ENCODE data around the gene EFCAB12. TPM values are rescaled to one million over a fixed set of nuclear protein-coding genes. Genes with fewer than 3 reads are reported as not detected.

Gene EFCAB12
- total RNA-seq, 1 donor from 2014 or later: 0.14 TPM

DNA sequence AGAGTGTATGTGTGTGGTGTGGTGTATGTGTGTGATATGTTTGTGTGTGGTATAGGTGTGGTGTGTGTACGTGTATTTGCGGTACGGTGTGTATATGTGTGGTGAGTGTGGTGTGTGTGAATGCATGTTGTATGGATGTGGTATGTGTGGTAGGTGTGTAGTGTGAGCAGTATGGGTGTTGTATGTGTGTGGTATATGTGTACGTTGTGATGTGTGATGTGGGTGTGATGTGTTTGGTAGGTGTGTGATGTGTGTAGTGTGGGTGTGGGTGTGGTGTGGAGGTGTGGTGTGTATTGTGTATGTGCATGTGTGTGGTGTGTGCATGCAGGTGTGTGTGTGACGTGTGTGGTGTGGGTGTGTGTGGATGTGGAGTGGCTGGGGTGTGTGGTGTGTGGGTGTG, 58.7 kb downstream of the EFCAB12 start:
- Histone ChIP-seq H3K9me3 (ENCODE audit: insufficient read depth, low read depth, low read length) (no peaks in the 10 kb centered on the region), H3K27ac (ENCODE audit: low read depth, low read length) (no peak overlapping the region), H2AFZ (ENCODE audit: low read depth, low read length) (no peak overlapping the region), H3K27me3 (ENCODE audit: insufficient read depth, low read length) (peaks cover 7% of the 10 kb centered on the region), H3K79me2 (ENCODE audit: insufficient read depth, low read length) (no peaks in the 10 kb centered on the region), H3K36me3 (ENCODE audit: insufficient read depth, low read length) (no peaks in the 10 kb centered on the region), H3K9ac (ENCODE audit: low read length) (no peak overlapping the region), H4K20me1 (ENCODE audit: insufficient read depth, low read length) (peaks cover 6% of the 10 kb centered on the region), H3K4me3 (ENCODE audit: insufficient read depth, low read depth, low read length) (no peak overlapping the region), H3K4me1 (ENCODE audit: insufficient read depth, low read length) (no peaks in the 10 kb centered on the region), H3K4me2 (ENCODE audit: low read length) (no peak overlapping the region)
- FAIRE-seq (no peak), DNase-seq (ENCODE audit: low read depth) (no peak)
- Mint-ChIP-seq H3K27ac (ENCODE audit: unreplicated experiment) (no peak overlapping the region), H3K4me3 (ENCODE audit: unreplicated experiment) (no peak overlapping the region), H3K4me1 (ENCODE audit: low read depth, unreplicated experiment) (no peaks in the 10 kb centered on the region), H3K9me3 (ENCODE audit: unreplicated experiment) (peaks cover 2% of the 10 kb centered on the region), H3K27me3 (ENCODE audit: low read depth, unreplicated experiment) (peaks cover 12% of the 10 kb centered on the region), H3K36me3 (ENCODE audit: low read depth, unreplicated experiment) (no peaks in the 10 kb centered on the region)
- TF ChIP-seq EZH2 (IDR thresholded peaks at IDR 0.05; ENCODE audit: insufficient read depth, low read length): no peak
- TF ChIP-seq, protein P1, sequence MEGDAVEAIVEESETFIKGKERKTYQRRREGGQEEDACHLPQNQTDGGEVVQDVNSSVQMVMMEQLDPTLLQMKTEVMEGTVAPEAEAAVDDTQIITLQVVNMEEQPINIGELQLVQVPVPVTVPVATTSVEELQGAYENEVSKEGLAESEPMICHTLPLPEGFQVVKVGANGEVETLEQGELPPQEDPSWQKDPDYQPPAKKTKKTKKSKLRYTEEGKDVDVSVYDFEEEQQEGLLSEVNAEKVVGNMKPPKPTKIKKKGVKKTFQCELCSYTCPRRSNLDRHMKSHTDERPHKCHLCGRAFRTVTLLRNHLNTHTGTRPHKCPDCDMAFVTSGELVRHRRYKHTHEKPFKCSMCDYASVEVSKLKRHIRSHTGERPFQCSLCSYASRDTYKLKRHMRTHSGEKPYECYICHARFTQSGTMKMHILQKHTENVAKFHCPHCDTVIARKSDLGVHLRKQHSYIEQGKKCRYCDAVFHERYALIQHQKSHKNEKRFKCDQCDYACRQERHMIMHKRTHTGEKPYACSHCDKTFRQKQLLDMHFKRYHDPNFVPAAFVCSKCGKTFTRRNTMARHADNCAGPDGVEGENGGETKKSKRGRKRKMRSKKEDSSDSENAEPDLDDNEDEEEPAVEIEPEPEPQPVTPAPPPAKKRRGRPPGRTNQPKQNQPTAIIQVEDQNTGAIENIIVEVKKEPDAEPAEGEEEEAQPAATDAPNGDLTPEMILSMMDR (IDR thresholded peaks at IDR 0.05; ENCODE audit: insufficient read depth, low read depth, low read length): no peak

DNA sequence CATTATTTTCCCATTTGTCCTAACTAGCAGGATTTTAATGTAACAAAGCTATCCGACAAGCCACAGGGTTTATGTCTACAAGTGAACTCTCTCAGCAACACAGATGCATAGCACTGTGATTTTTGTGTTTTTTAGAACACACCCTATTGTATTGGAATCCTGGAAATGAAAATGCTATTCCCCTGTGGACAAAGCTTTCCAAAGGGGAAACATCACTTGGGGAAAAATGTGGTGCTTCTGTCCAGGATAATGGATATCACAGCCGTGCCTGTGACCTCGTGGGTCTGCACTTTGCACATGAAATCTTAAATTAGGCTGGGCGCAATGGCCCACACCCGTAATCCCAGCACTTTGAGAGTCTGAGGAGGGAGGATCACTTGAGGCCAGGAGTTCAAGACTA, 60.6 kb downstream of the EFCAB12 start:
- Mint-ChIP-seq H3K36me3 (ENCODE audit: low read depth, unreplicated experiment) (no peaks in the 10 kb centered on the region), H3K4me3 (ENCODE audit: unreplicated experiment) (no peak overlapping the region), H3K4me1 (ENCODE audit: low read depth, unreplicated experiment) (no peaks in the 10 kb centered on the region), H3K9me3 (ENCODE audit: unreplicated experiment) (peaks cover 5% of the 10 kb centered on the region), H3K27ac (ENCODE audit: unreplicated experiment) (no peak overlapping the region), H3K27me3 (ENCODE audit: low read depth, unreplicated experiment) (peaks cover 10% of the 10 kb centered on the region)
- Histone ChIP-seq H3K27ac (ENCODE audit: low read depth, low read length) (no peak overlapping the region), H3K4me2 (ENCODE audit: low read length) (no peak overlapping the region), H3K4me3 (ENCODE audit: insufficient read depth, low read depth, low read length) (no peak overlapping the region), H4K20me1 (ENCODE audit: insufficient read depth, low read length) (peaks cover 6% of the 10 kb centered on the region), H3K9ac (ENCODE audit: low read length) (no peak overlapping the region), H3K79me2 (ENCODE audit: insufficient read depth, low read length) (no peaks in the 10 kb centered on the region), H3K27me3 (ENCODE audit: insufficient read depth, low read length) (peaks cover 7% of the 10 kb centered on the region), H3K9me3 (ENCODE audit: insufficient read depth, low read depth, low read length) (no peaks in the 10 kb centered on the region), H3K4me1 (ENCODE audit: insufficient read depth, low read length) (no peaks in the 10 kb centered on the region), H3K36me3 (ENCODE audit: insufficient read depth, low read length) (no peaks in the 10 kb centered on the region), H2AFZ (ENCODE audit: low read depth, low read length) (no peak overlapping the region)
- FAIRE-seq (no peak), DNase-seq (ENCODE audit: low read depth) (no peak)
- TF ChIP-seq, protein P1 (IDR thresholded peaks at IDR 0.05; ENCODE audit: insufficient read depth, low read depth, low read length): no peak
- no peak for TF ChIP-seq EZH2 (IDR thresholded peaks at IDR 0.05; ENCODE audit: insufficient read depth, low read length)

DNA sequence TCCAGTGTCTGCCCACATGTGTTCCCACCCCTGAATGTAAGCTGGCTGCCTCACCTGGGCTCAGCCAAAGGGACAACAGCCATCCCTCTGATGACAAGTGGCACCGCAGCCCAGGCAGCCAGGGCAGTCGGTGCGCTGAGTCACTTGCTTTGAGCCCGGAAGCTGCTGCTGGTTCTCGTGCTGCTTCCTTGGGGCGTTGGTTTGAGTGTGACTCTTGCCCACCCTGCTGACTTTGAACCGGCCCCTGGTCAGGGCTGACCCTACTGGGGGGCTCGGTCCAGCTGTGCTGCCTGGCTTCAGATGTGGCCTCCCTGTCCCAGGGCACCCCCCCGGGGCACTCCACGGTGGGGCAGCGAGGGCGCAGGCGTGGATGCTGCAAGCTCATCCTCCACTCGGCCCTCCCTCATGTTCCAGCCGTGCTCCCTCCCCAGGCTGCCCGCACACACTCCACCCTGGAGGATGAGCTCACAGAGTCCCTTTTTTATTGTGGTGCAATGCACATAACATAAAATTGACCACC, 62.1 kb downstream of the EFCAB12 start:
- no peak overlapping the region for H3K4me3 Mint-ChIP-seq (ENCODE audit: unreplicated experiment)
- Histone ChIP-seq H3K9me3 (ENCODE audit: insufficient read depth, low read depth, low read length) (no peaks in the 10 kb centered on the region), H3K79me2 (ENCODE audit: insufficient read depth, low read length) (no peaks in the 10 kb centered on the region), H3K4me3 (ENCODE audit: insufficient read depth, low read depth, low read length) (no peak overlapping the region), H3K4me2 (ENCODE audit: low read length) (no peak overlapping the region), H3K36me3 (ENCODE audit: insufficient read depth, low read length) (no peaks in the 10 kb centered on the region), H3K9ac (ENCODE audit: low read length) (no peak overlapping the region), H4K20me1 (ENCODE audit: insufficient read depth, low read length) (peaks cover 6% of the 10 kb centered on the region), H3K27me3 (ENCODE audit: insufficient read depth, low read length) (peaks cover 7% of the 10 kb centered on the region), H3K27ac (ENCODE audit: low read depth, low read length) (no peak overlapping the region), H3K4me1 (ENCODE audit: insufficient read depth, low read length) (no peaks in the 10 kb centered on the region), H2AFZ (ENCODE audit: low read depth, low read length) (no peak overlapping the region)
- H3K4me1 Mint-ChIP-seq (ENCODE audit: low read depth, unreplicated experiment): no peaks in the 10 kb centered on the region
- FAIRE-seq (no peak), DNase-seq (ENCODE audit: low read depth) (no peak)
- TF ChIP-seq, protein P1 (IDR thresholded peaks at IDR 0.05; ENCODE audit: insufficient read depth, low read depth, low read length): no peak
- TF ChIP-seq EZH2 (IDR thresholded peaks at IDR 0.05; ENCODE audit: insufficient read depth, low read length): no peak
- H3K27me3 Mint-ChIP-seq (ENCODE audit: low read depth, unreplicated experiment): peaks cover 10% of the 10 kb centered on the region
- H3K36me3 Mint-ChIP-seq (ENCODE audit: low read depth, unreplicated experiment): no peaks in the 10 kb centered on the region
- H3K9me3 Mint-ChIP-seq (ENCODE audit: unreplicated experiment): peaks cover 3% of the 10 kb centered on the region
- no peak overlapping the region for H3K27ac Mint-ChIP-seq (ENCODE audit: unreplicated experiment)

Data from astrocyte (in vitro differentiated cells and primary cell).